CD8-positive, alpha-beta memory T cell (primary cell): ENCODE results near the gene EXOC4. TPM values are rescaled to one million over a fixed set of nuclear protein-coding genes. Genes with fewer than 3 reads are reported as not detected.

Experiments used
- CTCF ChIA-PET: fragments of 350-600 bp; sonication (Branson Sonifier 250); formaldehyde crosslinking; loops from one replicate; lab custom pipeline; 2021; ENCODE audit warnings: antibody characterized with exemption; lab: Charles Lee
- POLR2A ChIA-PET: fragments of 350-600 bp; sonication (Branson Sonifier 250); formaldehyde crosslinking; loops from one replicate; lab custom pipeline; 2021; ENCODE audit warnings: antibody characterized with exemption; lab: Charles Lee
- DNase-seq, 5 donors: peaks; one replicate each; pipeline versions ENCODE4 v3.0.0 to v3.0.0-alpha.2; 2020 to 2022; ENCODE audit warnings: mixed read lengths in 1 of 5
- H3K27ac ChIP-seq: one replicate; pipeline ENCODE4 v1.7.0; 2013; ENCODE audit warnings: low read depth, mild to moderate bottlenecking, low read length, moderate library complexity
- H3K27me3 ChIP-seq: 2 replicates; pipeline ENCODE4 v1.7.0; 2013; ENCODE audit warnings: low read length, mild to moderate bottlenecking; ENCODE audit not compliant: insufficient read depth, poor library complexity, severe bottlenecking
- H3K36me3 ChIP-seq: 2 replicates; pipeline ENCODE4 v1.7.0; 2013; ENCODE audit warnings: mild to moderate bottlenecking, low read length, moderate library complexity; ENCODE audit not compliant: insufficient read depth
- H3K4me1 ChIP-seq: 2 replicates; pipeline ENCODE4 v1.7.0; 2013; ENCODE audit warnings: mild to moderate bottlenecking, low read length, moderate library complexity; ENCODE audit not compliant: insufficient read depth
- H3K4me3 ChIP-seq: 2 replicates; pipeline ENCODE4 v1.7.0; 2013; ENCODE audit warnings: mild to moderate bottlenecking, low read length
- H3K9me3 ChIP-seq: 2 replicates; pipeline ENCODE4 v1.7.0; 2013; ENCODE audit warnings: mild to moderate bottlenecking, low read length
- H3K27ac Mint-ChIP-seq, 8 donors: one replicate each; pipeline ENCODE4 v1.8.0; 2020 to 2021; ENCODE audit warnings: mixed read lengths in 8 of 8, mild to moderate bottlenecking in 6 of 8, inconsistent platforms in 3 of 8, moderate library complexity in 3 of 8
- H3K27me3 Mint-ChIP-seq, 2 donors: one replicate each; pipeline ENCODE4 v1.8.0; 2020 to 2021; ENCODE audit warnings: mixed read lengths in 2 of 2, mild to moderate bottlenecking in 1 of 2, moderate library complexity in 1 of 2
- H3K36me3 Mint-ChIP-seq, 3 donors: one replicate each; pipeline ENCODE4 v1.8.0; 2020 to 2021; ENCODE audit warnings: mixed read lengths in 3 of 3, inconsistent platforms in 1 of 3, mild to moderate bottlenecking in 1 of 3
- H3K4me1 Mint-ChIP-seq, 3 donors: one replicate each; pipeline ENCODE4 v1.8.0; 2020 to 2021; ENCODE audit warnings: mixed read lengths in 3 of 3, inconsistent platforms in 1 of 3, mild to moderate bottlenecking in 1 of 3
- H3K4me3 Mint-ChIP-seq, 7 donors: one replicate each; pipeline ENCODE4 v1.8.0; 2020 to 2021; ENCODE audit warnings: mixed read lengths in 7 of 7, mild to moderate bottlenecking in 6 of 7, moderate library complexity in 4 of 7, inconsistent platforms in 2 of 7
- H3K9me3 Mint-ChIP-seq, 5 donors: one replicate each; pipeline ENCODE4 v1.8.0; 2020 to 2022; ENCODE audit warnings: mixed read lengths in 5 of 5, mild to moderate bottlenecking in 3 of 5, moderate library complexity in 2 of 5, inconsistent platforms in 1 of 5
- polyA plus RNA-seq: library from polyadenylated mRNA; unstranded; fragments of 300-500 nt; fragmentation: Illumina TruSeq; gene quantifications from one replicate; pipeline ENCODE4 v1.2.3, GENCODE V29; 2021
- total RNA-seq, 2 experiments: library from RNA; stranded (reverse); gene quantifications; one replicate each; pipeline ENCODE4 v1.2.3, GENCODE V29; 2021

EXOC4 gene
- total and polyA plus RNA-seq, 3 experiments from 2014 or later: 34.5 to 53.2 (median 50.3) TPM

- Mint-ChIP-seq H3K4me3 (no peak overlapping the region), H3K27me3 (no peaks in the 10 kb centered on the region), H3K27ac (no peak overlapping the region), H3K36me3 (peaks cover 4 to 5% (median 4%) of the 10 kb centered on the region in 3 donors), H3K4me1 (no peaks in the 10 kb centered on the region), H3K9me3 (no peaks in the 10 kb centered on the region)
- Histone ChIP-seq H3K27ac (no peak overlapping the region), H3K9me3 (no peaks in the 10 kb centered on the region), H3K4me1 (no peaks in the 10 kb centered on the region), H3K36me3 (no peaks in the 10 kb centered on the region), H3K27me3 (no peaks in the 10 kb centered on the region), H3K4me3 (no peak overlapping the region)
- CTCF ChIA-PET: no interaction called here
- DNase-seq: no peak
- POLR2A ChIA-PET: no interaction called here
These were observed 424.0 kb downstream of the EXOC4 start for GRCh38 chr7:133676805-133677370.

GRCh38 chr7:133678137-133678814, 425.4 kb downstream of the EXOC4 start:
- Mint-ChIP-seq H3K9me3 (no peaks in the 10 kb centered on the region), H3K4me1 (no peaks in the 10 kb centered on the region), H3K27ac (peak overlapping the region in 1 of 8 donors; percentile 78), H3K36me3 (peaks cover 4 to 5% (median 4%) of the 10 kb centered on the region in 3 donors), H3K27me3 (no peaks in the 10 kb centered on the region), H3K4me3 (no peak overlapping the region)
- no peaks in the 10 kb centered on the region for H3K9me3 ChIP-seq
- no peaks in the 10 kb centered on the region for H3K27me3 ChIP-seq
- H3K36me3 ChIP-seq: no peaks in the 10 kb centered on the region
- no peak overlapping the region for H3K4me3 ChIP-seq
- ChIA-PET CTCF (no interaction called here), POLR2A (no interaction called here)
- H3K27ac ChIP-seq: no peak overlapping the region
- no peaks in the 10 kb centered on the region for H3K4me1 ChIP-seq
- no peak for DNase-seq

- Mint-ChIP-seq H3K4me1 (no peaks in the 10 kb centered on the region), H3K27me3 (no peaks in the 10 kb centered on the region), H3K27ac (no peak overlapping the region), H3K4me3 (no peak overlapping the region), H3K36me3 (peaks cover 4 to 9% (median 5%) of the 10 kb centered on the region in 3 donors), H3K9me3 (no peaks in the 10 kb centered on the region)
- H3K9me3 ChIP-seq: no peaks in the 10 kb centered on the region
- CTCF ChIA-PET: no interaction called here
- H3K27ac ChIP-seq: no peak overlapping the region
- H3K4me1 ChIP-seq: no peaks in the 10 kb centered on the region
- POLR2A ChIA-PET: no interaction called here
- DNase-seq: no peak
- H3K27me3 ChIP-seq: no peaks in the 10 kb centered on the region
- H3K4me3 ChIP-seq: no peak overlapping the region
- no peaks in the 10 kb centered on the region for H3K36me3 ChIP-seq
These were observed 427.1 kb downstream of the EXOC4 start for GRCh38 chr7:133679977-133680376.

- ChIA-PET POLR2A (no interaction called here), CTCF (no interaction called here)
- Mint-ChIP-seq H3K27me3 (no peaks in the 10 kb centered on the region), H3K4me3 (no peak overlapping the region), H3K27ac (no peak overlapping the region), H3K4me1 (no peaks in the 10 kb centered on the region), H3K36me3 (peaks cover 7 to 18% (median 9%) of the 10 kb centered on the region in 3 donors), H3K9me3 (no peaks in the 10 kb centered on the region)
- Histone ChIP-seq H3K4me3 (no peak overlapping the region), H3K27ac (no peak overlapping the region), H3K36me3 (no peaks in the 10 kb centered on the region), H3K27me3 (no peaks in the 10 kb centered on the region), H3K9me3 (no peaks in the 10 kb centered on the region), H3K4me1 (no peaks in the 10 kb centered on the region)
- no peak for DNase-seq
These were observed 428.7 kb downstream of the EXOC4 start for GRCh38 chr7:133681529-133681928.

GRCh38 chr7:133682364-133683181, 429.7 kb downstream of the EXOC4 start:
- Histone ChIP-seq H3K4me3 (no peak overlapping the region), H3K4me1 (no peaks in the 10 kb centered on the region), H3K27ac (no peak overlapping the region), H3K36me3 (no peaks in the 10 kb centered on the region), H3K27me3 (no peaks in the 10 kb centered on the region), H3K9me3 (no peaks in the 10 kb centered on the region)
- H3K27me3 Mint-ChIP-seq: no peaks in the 10 kb centered on the region
- ChIA-PET POLR2A (no interaction called here), CTCF (no interaction called here)
- H3K4me3 Mint-ChIP-seq: no peak overlapping the region
- no peak for DNase-seq
- H3K4me1 Mint-ChIP-seq: no peaks in the 10 kb centered on the region
- H3K9me3 Mint-ChIP-seq: no peaks in the 10 kb centered on the region
- H3K27ac Mint-ChIP-seq: peak overlapping the region in 1 of 8 donors; percentile 27
- H3K36me3 Mint-ChIP-seq: peaks cover 7 to 20% (median 9%) of the 10 kb centered on the region in 3 donors

GRCh38 chr7:133683182-133683454, 430.2 kb downstream of the EXOC4 start:
- Mint-ChIP-seq H3K4me1 (no peaks in the 10 kb centered on the region), H3K9me3 (no peaks in the 10 kb centered on the region), H3K27ac (peak overlapping the region in 1 of 8 donors; percentile 27), H3K36me3 (peaks cover 7 to 23% (median 9%) of the 10 kb centered on the region in 3 donors), H3K4me3 (no peak overlapping the region), H3K27me3 (no peaks in the 10 kb centered on the region)
- no peak for DNase-seq
- POLR2A ChIA-PET: no interaction called here
- no peaks in the 10 kb centered on the region for H3K9me3 ChIP-seq
- no peak overlapping the region for H3K27ac ChIP-seq
- no peaks in the 10 kb centered on the region for H3K4me1 ChIP-seq
- no peaks in the 10 kb centered on the region for H3K27me3 ChIP-seq
- CTCF ChIA-PET: no interaction called here
- H3K4me3 ChIP-seq: no peak overlapping the region
- H3K36me3 ChIP-seq: no peaks in the 10 kb centered on the region

GRCh38 chr7:133688483-133689239, 435.8 kb downstream of the EXOC4 start:
- H3K27ac ChIP-seq: no peak overlapping the region
- Mint-ChIP-seq H3K4me3 (no peak overlapping the region), H3K4me1 (peaks cover 0 to 2% (median 0%) of the 10 kb centered on the region in 3 donors), H3K27me3 (no peaks in the 10 kb centered on the region), H3K9me3 (no peaks in the 10 kb centered on the region), H3K36me3 (peaks cover 4 to 21% (median 8%) of the 10 kb centered on the region in 3 donors), H3K27ac (no peak overlapping the region)
- DNase-seq: no peak
- no peaks in the 10 kb centered on the region for H3K27me3 ChIP-seq
- no peak overlapping the region for H3K4me3 ChIP-seq
- H3K36me3 ChIP-seq: no peaks in the 10 kb centered on the region
- H3K9me3 ChIP-seq: no peaks in the 10 kb centered on the region
- ChIA-PET POLR2A (no interaction called here), CTCF (no interaction called here)
- H3K4me1 ChIP-seq: no peaks in the 10 kb centered on the region

GRCh38 chr7:133690740-133691139, 437.9 kb downstream of the EXOC4 start:
- H3K4me1 Mint-ChIP-seq: peaks cover 4 to 7% (median 5%) of the 10 kb centered on the region in 3 donors
- no peaks in the 10 kb centered on the region for H3K27me3 ChIP-seq
- peak overlapping the region in 1 of 8 donors; percentile 26 for H3K27ac Mint-ChIP-seq
- H3K9me3 ChIP-seq: no peaks in the 10 kb centered on the region
- POLR2A ChIA-PET: no interaction called here
- H3K27ac ChIP-seq: no peak overlapping the region
- CTCF ChIA-PET: no interaction called here
- no peak overlapping the region for H3K4me3 Mint-ChIP-seq
- H3K4me3 ChIP-seq: no peak overlapping the region
- no peaks in the 10 kb centered on the region for H3K9me3 Mint-ChIP-seq
- H3K27me3 Mint-ChIP-seq: no peaks in the 10 kb centered on the region
- H3K4me1 ChIP-seq: no peaks in the 10 kb centered on the region
- no peak for DNase-seq
- no peaks in the 10 kb centered on the region for H3K36me3 ChIP-seq
- H3K36me3 Mint-ChIP-seq: peaks cover 3 to 14% (median 10%) of the 10 kb centered on the region in 3 donors
